CD14-positive monocyte (primary cell): ENCODE results near the gene TMCO5A. TPM values are rescaled to one million over a fixed set of nuclear protein-coding genes. Genes with fewer than 3 reads are reported as not detected.

ENCODE experiments used
- DNase-seq, 3 donors: peaks; one replicate each; pipeline ENCODE4 v3.0.0-alpha.2; 2011 to 2022
- H2AFZ ChIP-seq: 2 replicates; pipeline ENCODE4 v1.6.0; 2012; ENCODE audit warnings: mild to moderate bottlenecking, low read depth, low read length, inconsistent platforms; ENCODE audit not compliant: insufficient read depth, poor library complexity, severe bottlenecking
- H3K27ac ChIP-seq, 2 donors: 1 replicate in 1 of 2; 2 replicates in 1 of 2; pipeline ENCODE4 v1.5.1; 2012 to 2013; ENCODE audit warnings: low read length in 2 of 2, control low read depth in 1 of 2, inconsistent platforms in 1 of 2, low read depth in 1 of 2, mild to moderate bottlenecking in 1 of 2
- H3K27me3 ChIP-seq, 2 donors: one replicate each; pipeline versions ENCODE4 v1.6.0 to v1.6.1; 2011 to 2013; ENCODE audit warnings: low read length in 2 of 2; ENCODE audit not compliant: control insufficient read depth in 2 of 2, insufficient read depth in 2 of 2
- H3K36me3 ChIP-seq, 2 donors: replicated peaks in 1 of 2; 1 replicate in 1 of 2; 2 replicates in 1 of 2; pipeline versions ENCODE4 v1.5.1 to v1.6.1; 2012 to 2013; ENCODE audit warnings: low read length in 2 of 2, control low read depth in 1 of 2, inconsistent platforms in 1 of 2, mild to moderate bottlenecking in 1 of 2; ENCODE audit not compliant: insufficient read depth in 2 of 2, control insufficient read depth in 1 of 2
- H3K4me1 ChIP-seq, 2 donors: 1 replicate in 1 of 2; 2 replicates in 1 of 2; pipeline versions ENCODE4 v1.5.1 to v1.6.1; 2012 to 2013; ENCODE audit warnings: low read length in 2 of 2, control low read depth in 1 of 2, inconsistent platforms in 1 of 2, mild to moderate bottlenecking in 1 of 2, moderate library complexity in 1 of 2; ENCODE audit not compliant: insufficient read depth in 2 of 2, control insufficient read depth in 1 of 2
- H3K4me2 ChIP-seq: replicated peaks from 2 replicates; pipeline ENCODE3; 2012; ENCODE audit warnings: low read length, moderate library complexity, mild to moderate bottlenecking; ENCODE audit not compliant: poor library complexity, severe bottlenecking; ENCODE audit errors: extremely low read depth
- H3K4me3 ChIP-seq, 3 experiments: fragments of 200-600 bp in 1 of 3; sonication (generic) in 1 of 3; replicated peaks in 1 of 3; 1 replicate in 2 of 3; 2 replicates in 1 of 3; pipeline ENCODE4 v1.5.1; 2011 to 2013; ENCODE audit warnings: low read length in 3 of 3, mild to moderate bottlenecking in 3 of 3, control low read depth in 2 of 3, low read depth in 2 of 3, inconsistent platforms in 1 of 3, moderate library complexity in 1 of 3
- H3K79me2 ChIP-seq: 2 replicates; pipeline ENCODE4 v1.6.0; 2012; ENCODE audit warnings: mild to moderate bottlenecking, control low read depth, inconsistent platforms, low read length, moderate library complexity; ENCODE audit not compliant: insufficient read depth
- H3K9ac ChIP-seq: 2 replicates; pipeline ENCODE4 v1.6.0; 2017; ENCODE audit warnings: low read length, mild to moderate bottlenecking; ENCODE audit not compliant: insufficient read depth, poor library complexity, severe bottlenecking
- H3K9me3 ChIP-seq, 2 donors: replicated peaks in 1 of 2; 1 replicate in 1 of 2; 2 replicates in 1 of 2; pipeline versions ENCODE4 v1.5.1 to v1.6.1; 2012 to 2013; ENCODE audit warnings: low read length in 2 of 2, control low read depth in 1 of 2; ENCODE audit not compliant: control insufficient read depth in 1 of 2, insufficient read depth in 1 of 2
- H4K20me1 ChIP-seq: 2 replicates; pipeline ENCODE4 v1.6.0; 2012; ENCODE audit warnings: mild to moderate bottlenecking, low read length, control low read depth, moderate library complexity; ENCODE audit not compliant: insufficient read depth
- H3K27ac Mint-ChIP-seq, 7 donors: one replicate each; pipeline ENCODE4 v1.8.0; 2020; ENCODE audit warnings: mild to moderate bottlenecking in 7 of 7, mixed read lengths in 7 of 7, moderate library complexity in 6 of 7, inconsistent platforms in 2 of 7
- H3K27me3 Mint-ChIP-seq, 3 donors: one replicate each; pipeline ENCODE4 v1.8.0; 2021 to 2022; ENCODE audit warnings: low read depth in 3 of 3, mild to moderate bottlenecking in 3 of 3, mixed read lengths in 3 of 3, moderate library complexity in 3 of 3, inconsistent platforms in 1 of 3
- H3K36me3 Mint-ChIP-seq, 2 donors: one replicate each; pipeline ENCODE4 v1.8.0; 2020; ENCODE audit warnings: mixed read lengths in 2 of 2, inconsistent platforms in 1 of 2, mild to moderate bottlenecking in 1 of 2
- H3K4me1 Mint-ChIP-seq: one replicate; pipeline ENCODE4 v1.8.0; 2020; ENCODE audit warnings: mild to moderate bottlenecking, mixed read lengths
- H3K4me3 Mint-ChIP-seq, 2 donors: one replicate each; pipeline ENCODE4 v1.8.0; 2020; ENCODE audit warnings: mild to moderate bottlenecking in 2 of 2, mixed read lengths in 2 of 2, moderate library complexity in 1 of 2
- H3K9me3 Mint-ChIP-seq, 7 donors: one replicate each; pipeline ENCODE4 v1.8.0; 2020 to 2022; ENCODE audit warnings: mixed read lengths in 7 of 7, mild to moderate bottlenecking in 6 of 7, moderate library complexity in 6 of 7, inconsistent platforms in 2 of 7
- WGBS: methylation state at CpG from one replicate; pipeline ENCODE4 v1.1.5; 2013; ENCODE audit warnings: missing lambda C conversion rate; ENCODE audit not compliant: insufficient coverage; 5-methylcytosine and 5-hydroxymethylcytosine counted together
- intact Hi-C, 2 donors: fragments of 100-400 bp; cut with micrococcal nuclease; formaldehyde crosslinking; loops; one replicate each; pipeline versions ENCODE4 v1.15.0 to v1.15.1; 2023
- polyA plus RNA-seq, 3 donors: library from polyadenylated mRNA; depleted of rRNA in 1 of 3; unstranded in 2 of 3; stranded (reverse) in 1 of 3; fragments of 300-500 nt in 2 of 3; fragments of >200 nt in 1 of 3; fragmentation: Illumina TruSeq in 2 of 3; gene quantifications; 1 replicate in 2 of 3; 2 replicates in 1 of 3; pipeline ENCODE4 v1.2.3, GENCODE V29; 2012 to 2021
- TF ChIP-seq, protein P1 (sequence below): fragments of 200-600 bp; IDR thresholded peaks from one replicate; pipeline ENCODE4 v1.8.0; 2022; ENCODE audit warnings: antibody characterized with exemption, mild to moderate bottlenecking

The TMCO5A gene
- polyA plus RNA-seq, 3 donors = not detected

DNA sequence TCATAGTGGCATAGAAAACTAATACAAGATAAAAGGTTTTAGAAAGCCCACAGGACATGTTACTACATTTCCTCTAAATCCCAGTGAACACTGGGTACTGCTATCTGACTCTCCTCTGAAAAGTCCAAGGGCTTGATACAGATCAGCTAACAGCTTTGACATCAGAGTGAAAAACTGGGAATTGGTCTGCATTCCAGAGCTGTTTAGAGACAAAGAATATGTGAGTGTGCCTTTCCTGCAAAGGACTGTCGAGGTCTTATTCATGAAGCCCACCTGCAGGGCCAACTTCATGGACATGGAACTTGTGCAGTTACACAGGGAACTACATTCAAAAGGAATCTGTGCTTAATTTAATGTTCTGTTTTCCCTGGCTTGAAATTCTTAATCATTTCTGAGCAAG is 5.2 kb upstream of the TMCO5A start:
- no peaks in the 10 kb centered on the region for H3K4me1 ChIP-seq
- Mint-ChIP-seq H3K9me3 (peaks cover 0 to 8% (median 3%) of the 10 kb centered on the region in 7 donors), H3K27me3 (peaks cover 0 to 3% (median 2%) of the 10 kb centered on the region in 3 donors), H3K36me3 (no peaks in the 10 kb centered on the region), H3K4me1 (no peaks in the 10 kb centered on the region), H3K4me3 (no peak overlapping the region), H3K27ac (no peak overlapping the region)
- H3K4me2 ChIP-seq = no peak overlapping the region
- no peaks in the 10 kb centered on the region for H4K20me1 ChIP-seq
- no peak overlapping the region for H3K4me3 ChIP-seq
- H3K9ac ChIP-seq = no peak overlapping the region
- WGBS = 60% methylated on average over 1 of the region's 1 CpG
- H3K27ac ChIP-seq = no peak overlapping the region
- H2AFZ ChIP-seq = no peak overlapping the region
- H3K9me3 ChIP-seq = no peaks in the 10 kb centered on the region
- no peaks in the 10 kb centered on the region for H3K79me2 ChIP-seq
- no peak for DNase-seq
- H3K36me3 ChIP-seq = no peaks in the 10 kb centered on the region
- TF ChIP-seq, protein P1, sequence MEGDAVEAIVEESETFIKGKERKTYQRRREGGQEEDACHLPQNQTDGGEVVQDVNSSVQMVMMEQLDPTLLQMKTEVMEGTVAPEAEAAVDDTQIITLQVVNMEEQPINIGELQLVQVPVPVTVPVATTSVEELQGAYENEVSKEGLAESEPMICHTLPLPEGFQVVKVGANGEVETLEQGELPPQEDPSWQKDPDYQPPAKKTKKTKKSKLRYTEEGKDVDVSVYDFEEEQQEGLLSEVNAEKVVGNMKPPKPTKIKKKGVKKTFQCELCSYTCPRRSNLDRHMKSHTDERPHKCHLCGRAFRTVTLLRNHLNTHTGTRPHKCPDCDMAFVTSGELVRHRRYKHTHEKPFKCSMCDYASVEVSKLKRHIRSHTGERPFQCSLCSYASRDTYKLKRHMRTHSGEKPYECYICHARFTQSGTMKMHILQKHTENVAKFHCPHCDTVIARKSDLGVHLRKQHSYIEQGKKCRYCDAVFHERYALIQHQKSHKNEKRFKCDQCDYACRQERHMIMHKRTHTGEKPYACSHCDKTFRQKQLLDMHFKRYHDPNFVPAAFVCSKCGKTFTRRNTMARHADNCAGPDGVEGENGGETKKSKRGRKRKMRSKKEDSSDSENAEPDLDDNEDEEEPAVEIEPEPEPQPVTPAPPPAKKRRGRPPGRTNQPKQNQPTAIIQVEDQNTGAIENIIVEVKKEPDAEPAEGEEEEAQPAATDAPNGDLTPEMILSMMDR = no peak
- no peaks in the 10 kb centered on the region for H3K27me3 ChIP-seq
- intact Hi-C loops = no loop called here

DNA sequence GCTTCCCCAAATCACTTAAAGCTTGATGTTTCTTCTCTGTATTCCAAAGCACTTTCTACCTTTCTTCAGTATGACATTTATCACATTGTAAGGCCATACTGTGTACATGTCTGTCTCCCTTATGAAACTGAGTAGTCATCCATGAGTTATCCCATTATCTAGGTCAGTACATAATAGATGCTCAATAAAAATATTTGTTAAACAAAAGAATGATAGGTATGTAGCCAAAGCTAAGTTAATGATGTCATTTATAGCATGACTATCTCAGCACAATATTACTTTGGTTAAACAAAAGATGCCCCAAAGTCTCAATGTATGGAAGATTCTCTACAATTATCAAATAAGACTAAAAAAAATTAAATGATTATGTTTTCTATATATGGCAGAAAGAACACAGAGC is 3.1 kb upstream of the TMCO5A start:
- H3K36me3 Mint-ChIP-seq = no peaks in the 10 kb centered on the region
- Histone ChIP-seq H3K4me1 (no peaks in the 10 kb centered on the region), H3K27me3 (no peaks in the 10 kb centered on the region), H3K36me3 (no peaks in the 10 kb centered on the region), H4K20me1 (no peaks in the 10 kb centered on the region), H3K4me3 (no peak overlapping the region), H3K27ac (no peak overlapping the region), H3K4me2 (no peak overlapping the region), H3K9me3 (no peaks in the 10 kb centered on the region), H3K9ac (no peak overlapping the region), H3K79me2 (no peaks in the 10 kb centered on the region), H2AFZ (no peak overlapping the region)
- H3K4me1 Mint-ChIP-seq = no peaks in the 10 kb centered on the region
- intact Hi-C loops = no loop called here
- TF ChIP-seq, protein P1 = no peak
- no peak overlapping the region for H3K4me3 Mint-ChIP-seq
- H3K27me3 Mint-ChIP-seq = peaks cover 0 to 3% (median 2%) of the 10 kb centered on the region in 3 donors
- H3K27ac Mint-ChIP-seq = no peak overlapping the region
- DNase-seq = no peak
- peaks cover 0 to 5% (median 4%) of the 10 kb centered on the region in 7 donors for H3K9me3 Mint-ChIP-seq
